GM18519 (cell line): Measurements from ENCODE around the gene SSTR3.
"Not testable (repeated sequence)": the region's sequence is repeated elsewhere in the genome, so short reads cannot be mapped to it uniquely, and the experiment has no call there.

Source experiments
- ATAC-seq: cut with Tn5 transposase; IDR thresholded peaks from one replicate; pipeline ENCODE4 v1.9.1; 2021; ENCODE audit warnings: mild to moderate bottlenecking, moderate library complexity; ENCODE audit not compliant: unreplicated experiment, low FRiP score

SSTR3 gene

GRCh38 chr22:37212174-37212906 is at the start of gene SSTR3:
Gene SSTR3 (minus strand): TSS chr22:37212477. CDS start chr22:37207803, 4,674 bp downstream.
- no peak for ATAC-seq

GRCh38 chr22:37260901-37261336 is 48.6 kb upstream of the SSTR3 start:
- ATAC-seq: no peak

DNA sequence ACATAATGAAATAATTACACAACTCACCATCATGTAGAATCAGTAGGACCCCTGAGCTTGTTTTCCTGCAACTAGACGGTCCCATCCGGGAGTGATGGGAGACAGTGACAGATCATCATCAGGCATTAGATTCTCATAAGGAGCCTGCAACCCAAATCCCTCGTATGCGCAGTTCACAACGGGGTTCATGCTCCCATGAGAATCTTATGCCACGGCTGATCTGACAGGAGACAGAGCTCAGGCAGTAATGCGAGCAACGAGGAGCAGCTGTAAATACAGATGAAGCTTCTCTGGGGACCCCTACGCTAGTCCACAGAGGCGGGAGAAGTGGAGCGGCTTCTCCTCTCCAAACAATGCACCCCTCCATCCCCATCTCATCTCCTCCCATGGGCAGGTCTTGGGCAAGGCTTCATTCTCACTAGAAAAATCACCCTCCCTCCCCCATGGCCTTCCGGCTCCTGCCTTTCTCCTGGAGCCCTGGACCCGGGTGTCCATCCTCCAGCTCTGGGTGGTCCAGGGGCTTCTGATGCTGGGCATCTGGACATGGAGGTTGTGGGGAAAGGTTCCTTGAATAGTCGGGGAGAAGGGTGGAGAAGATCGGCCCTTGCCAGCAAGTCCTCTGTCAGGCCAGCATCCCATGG is 48.0 kb upstream of the SSTR3 start:
- ATAC-seq: no peak

DNA sequence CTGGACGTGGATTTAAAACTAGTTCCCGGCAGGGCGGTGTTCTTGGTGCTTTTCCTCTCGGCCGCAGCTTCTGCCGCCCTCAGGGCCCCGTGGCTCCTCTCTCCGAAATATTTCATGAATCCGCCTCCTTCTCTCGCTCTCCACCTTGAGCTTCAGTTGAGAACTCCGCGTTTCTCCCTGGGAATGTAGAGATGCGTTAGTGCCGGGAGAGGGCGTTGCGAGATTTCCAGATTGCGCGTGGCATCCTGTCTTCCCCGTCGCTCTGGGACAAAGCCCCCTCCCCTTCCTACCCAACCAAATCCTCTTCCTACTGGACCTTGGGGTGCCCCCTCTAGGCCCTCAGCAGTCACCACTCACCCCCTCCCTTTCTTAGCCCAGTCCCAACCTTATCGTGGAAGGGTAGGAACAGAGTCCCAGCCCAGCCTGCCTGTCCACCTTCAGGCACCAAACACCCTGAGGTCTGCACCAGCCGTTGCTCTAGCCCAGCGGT is 47.3 kb upstream of the SSTR3 start:
- no peak for ATAC-seq

- no peak for ATAC-seq
These were observed 46.6 kb upstream of the SSTR3 start for GRCh38 chr22:37258753-37259401.

DNA sequence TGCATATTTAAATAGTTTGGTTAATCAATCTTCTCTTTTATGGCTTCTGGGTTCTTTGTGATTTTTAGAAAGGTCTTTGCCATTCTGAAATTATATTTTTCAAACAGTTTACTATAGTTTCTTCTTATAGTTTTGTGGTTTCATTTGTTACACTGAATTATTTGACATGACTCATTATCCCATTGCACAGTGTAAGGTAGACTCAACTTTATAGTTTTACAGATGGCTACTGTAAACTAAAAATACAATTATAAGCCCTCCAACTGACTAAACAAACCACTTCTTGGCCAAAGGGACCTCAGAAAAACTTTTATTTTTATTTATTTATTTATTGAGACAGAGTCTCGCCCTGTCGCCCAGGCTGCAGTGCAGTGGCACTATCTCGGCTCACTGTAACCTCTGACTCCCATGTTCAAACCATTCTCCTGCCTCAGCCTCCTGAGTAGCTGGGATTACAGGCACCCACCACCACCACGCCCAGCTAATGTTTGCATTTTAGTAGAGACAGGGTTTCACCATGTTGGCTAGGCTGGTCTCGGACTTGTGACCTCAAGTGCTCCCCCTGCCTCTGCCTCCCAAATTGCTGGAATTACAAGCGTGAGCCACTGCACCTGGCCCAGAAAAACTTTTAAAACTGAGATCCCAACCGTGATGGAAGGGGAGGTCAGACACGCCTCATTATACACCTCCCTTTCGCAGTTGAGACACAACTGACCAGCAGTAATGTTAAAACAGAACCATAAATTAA is 45.9 kb upstream of the SSTR3 start:
- ATAC-seq: no peak

- no peak for ATAC-seq
These were observed 43.9 kb upstream of the SSTR3 start for GRCh38 chr22:37256075-37256726.

DNA sequence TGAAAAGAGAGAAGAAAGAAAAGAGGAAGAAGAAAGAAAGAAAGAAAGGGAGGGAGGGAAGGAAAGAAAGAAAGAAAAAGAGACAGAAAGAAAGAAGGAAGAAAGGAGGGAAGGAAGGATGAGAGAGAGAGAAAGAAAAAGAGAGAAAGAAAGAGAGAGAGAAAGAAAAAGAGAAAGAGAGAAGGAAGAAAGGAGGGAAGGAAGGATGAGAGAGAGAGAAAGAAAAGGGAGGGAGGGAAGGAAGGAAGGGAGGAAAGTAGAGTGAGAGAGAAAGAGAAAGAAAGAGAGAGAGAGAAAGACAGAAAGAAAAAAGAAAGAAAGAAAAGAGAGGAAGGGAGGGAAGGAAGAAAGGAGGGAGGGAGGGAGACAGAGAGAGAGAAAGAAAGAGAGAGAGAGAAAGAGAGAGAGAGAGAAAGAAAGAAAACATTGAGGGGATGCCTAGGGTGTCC is 43.3 kb upstream of the SSTR3 start:
- ATAC-seq: no peak

DNA sequence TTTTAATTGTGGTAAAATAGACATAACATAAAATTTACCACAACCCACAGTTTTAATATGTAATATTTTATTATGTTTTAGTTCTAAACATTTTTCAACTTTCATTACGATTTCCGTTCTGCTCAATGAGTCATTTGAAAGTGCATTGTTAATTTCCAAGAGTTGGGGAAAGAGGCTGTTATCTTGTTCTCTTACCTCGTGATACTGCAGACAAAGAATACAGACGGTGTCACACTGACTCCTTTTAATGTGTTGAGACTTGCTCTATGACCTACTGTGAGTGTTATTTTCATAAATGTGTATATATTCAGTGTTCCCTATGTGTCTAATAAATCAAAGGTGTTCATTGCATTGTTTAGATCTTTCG is 42.6 kb upstream of the SSTR3 start:
- ATAC-seq: no peak

DNA sequence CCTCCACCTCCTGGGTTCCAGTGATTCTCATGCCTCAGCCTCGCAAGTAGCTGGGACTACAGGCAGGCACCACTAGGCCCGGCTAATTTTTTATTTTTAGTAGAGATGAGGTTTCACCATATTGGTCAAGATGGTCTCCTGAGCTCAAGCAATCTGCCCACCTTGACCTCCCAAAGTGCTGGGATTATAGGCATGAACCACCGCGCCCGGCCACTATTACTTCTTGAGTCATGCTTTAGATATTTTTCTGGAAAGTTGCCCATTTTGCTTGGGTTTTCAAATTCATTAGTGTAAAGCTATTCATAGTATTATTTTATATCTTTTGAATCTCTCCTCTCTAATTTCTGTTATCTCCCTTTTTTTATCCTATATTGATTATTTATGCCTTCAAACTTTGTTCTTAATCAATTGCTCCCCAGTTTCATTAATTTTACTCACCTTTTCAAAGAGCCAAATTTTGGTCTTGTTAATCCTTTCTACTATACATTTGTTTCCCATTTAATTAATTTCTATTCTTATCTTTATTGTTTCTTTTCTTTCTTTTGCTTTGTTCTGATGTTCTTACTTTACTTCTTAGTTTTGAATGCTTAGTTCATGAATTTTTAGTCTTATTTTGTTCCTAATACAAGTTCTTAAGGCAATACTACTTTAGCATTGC is 42.1 kb upstream of the SSTR3 start:
- ATAC-seq: no peak

DNA sequence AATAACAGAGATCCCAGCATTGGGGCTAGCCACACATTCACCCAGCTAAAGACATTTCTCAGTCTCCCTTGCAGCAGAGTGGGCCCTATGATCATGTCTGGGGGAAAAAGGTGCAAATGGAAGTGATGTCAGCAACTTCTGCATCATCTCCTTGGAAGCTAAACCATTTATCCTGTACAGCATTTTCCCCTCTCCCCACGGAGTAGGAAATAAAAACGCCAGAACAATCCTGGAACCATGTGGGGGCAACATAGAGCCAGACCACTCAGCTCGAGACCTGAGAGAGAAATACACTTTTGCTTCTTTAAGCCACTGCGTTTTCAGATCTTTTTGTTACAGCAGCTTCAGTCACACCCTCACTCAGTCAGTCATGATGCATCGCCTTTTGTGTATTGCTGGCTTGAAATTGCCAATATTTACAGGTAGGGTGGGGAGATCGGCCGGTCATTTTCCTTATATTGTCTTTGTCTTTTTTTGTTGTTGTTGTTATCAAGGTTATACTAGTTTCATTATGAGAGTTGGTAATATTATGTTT is 40.9 kb upstream of the SSTR3 start:
- ATAC-seq: no peak

- not testable (repeated sequence) for ATAC-seq
These were observed 39.6 kb upstream of the SSTR3 start for GRCh38 chr22:37251836-37252235.

DNA sequence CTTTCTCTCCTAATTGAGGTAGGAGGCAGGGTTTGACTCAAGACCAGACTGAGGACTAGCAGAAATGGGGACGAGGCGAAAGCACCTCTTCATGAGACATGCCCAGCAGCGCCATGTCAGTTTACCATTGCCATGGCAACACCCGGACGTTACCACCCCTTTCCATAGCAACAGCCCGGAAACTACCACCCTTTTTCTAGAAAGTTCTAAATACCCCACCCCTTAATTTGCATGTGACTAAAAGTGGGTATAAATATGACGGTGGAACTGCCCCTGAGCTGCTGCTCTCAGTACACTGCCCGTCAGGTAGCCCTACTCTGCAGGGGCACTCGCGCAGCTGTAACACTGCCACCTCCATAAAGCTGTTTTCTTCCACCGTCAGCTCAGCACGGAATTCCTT is 37.7 kb upstream of the SSTR3 start:
- ATAC-seq: no peak

- no peak for ATAC-seq
These were observed 36.0 kb upstream of the SSTR3 start for GRCh38 chr22:37248251-37248650.

- ATAC-seq: no peak
These were observed 33.5 kb upstream of the SSTR3 start for GRCh38 chr22:37245740-37246139.

- no peak for ATAC-seq
These were observed 32.8 kb upstream of the SSTR3 start for GRCh38 chr22:37244922-37245722.

DNA sequence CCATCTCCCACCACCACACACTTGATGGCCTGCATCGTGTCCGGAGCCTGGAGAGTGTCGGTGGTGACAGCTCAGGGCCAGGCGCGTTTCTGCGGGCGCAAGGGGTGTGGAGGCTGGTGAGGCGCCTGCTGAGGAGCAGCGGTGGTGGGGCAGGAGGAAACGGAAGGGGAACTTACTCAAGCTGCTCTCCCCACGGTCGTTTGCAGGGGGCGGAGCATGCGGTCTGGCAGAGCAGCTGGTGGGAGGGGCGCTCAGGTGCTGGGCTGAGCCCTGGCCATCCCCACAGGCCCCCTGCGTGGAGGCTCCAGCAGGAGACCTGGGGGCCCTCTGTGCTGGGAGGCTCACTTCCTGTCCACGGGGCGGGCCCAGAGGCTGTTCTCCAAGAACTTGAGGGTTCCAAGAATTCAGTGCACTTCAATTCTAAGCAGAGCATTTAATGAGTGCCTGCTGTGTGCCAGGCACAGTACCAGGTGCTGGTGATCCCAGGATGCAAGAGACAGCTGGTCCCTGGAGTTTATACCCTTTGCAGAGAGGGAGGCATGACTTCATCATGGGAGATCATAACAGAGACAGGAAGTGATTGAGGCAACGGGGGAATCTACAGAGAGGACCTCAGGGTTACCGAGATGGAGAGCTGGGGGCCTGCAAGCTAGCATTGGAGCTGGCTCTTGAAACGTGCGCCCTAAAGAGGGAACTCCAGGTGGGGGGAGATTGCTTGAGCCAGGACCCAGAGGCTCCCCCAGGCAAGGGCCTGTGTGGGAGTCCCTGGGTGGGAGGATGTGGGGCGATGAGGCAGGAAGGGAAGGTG is 32.0 kb upstream of the SSTR3 start, which contains the start of gene RAC2:
RAC2 (minus strand) TSS at position 156 of the 808 bp plus-strand sequence; CDS start at position 35, 121 bp downstream.
- no peak for ATAC-seq
